ENCODE results near the gene SHANK1.

DNA sequence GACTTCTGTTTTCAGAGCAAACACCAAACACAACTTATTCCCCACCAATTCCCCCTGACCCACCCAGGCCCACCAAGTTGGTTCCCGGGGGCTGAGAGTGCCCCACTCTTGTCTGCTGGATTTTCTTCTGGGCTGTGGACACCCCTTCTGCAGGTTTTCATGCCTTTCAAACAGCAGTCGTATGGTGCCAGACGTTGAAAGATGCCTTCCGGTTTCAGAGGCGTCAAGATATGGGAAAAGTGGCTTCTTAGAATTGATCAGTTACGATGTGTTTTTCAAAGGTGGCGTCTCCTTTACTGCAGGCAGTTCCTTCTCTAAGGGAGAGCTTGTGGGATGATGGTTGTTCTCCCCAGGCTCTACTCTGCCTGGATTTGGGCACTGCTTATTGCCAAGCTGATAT, 16.3 kb upstream of the SHANK1 start:
- TF ChIP-seq, protein P1, sequence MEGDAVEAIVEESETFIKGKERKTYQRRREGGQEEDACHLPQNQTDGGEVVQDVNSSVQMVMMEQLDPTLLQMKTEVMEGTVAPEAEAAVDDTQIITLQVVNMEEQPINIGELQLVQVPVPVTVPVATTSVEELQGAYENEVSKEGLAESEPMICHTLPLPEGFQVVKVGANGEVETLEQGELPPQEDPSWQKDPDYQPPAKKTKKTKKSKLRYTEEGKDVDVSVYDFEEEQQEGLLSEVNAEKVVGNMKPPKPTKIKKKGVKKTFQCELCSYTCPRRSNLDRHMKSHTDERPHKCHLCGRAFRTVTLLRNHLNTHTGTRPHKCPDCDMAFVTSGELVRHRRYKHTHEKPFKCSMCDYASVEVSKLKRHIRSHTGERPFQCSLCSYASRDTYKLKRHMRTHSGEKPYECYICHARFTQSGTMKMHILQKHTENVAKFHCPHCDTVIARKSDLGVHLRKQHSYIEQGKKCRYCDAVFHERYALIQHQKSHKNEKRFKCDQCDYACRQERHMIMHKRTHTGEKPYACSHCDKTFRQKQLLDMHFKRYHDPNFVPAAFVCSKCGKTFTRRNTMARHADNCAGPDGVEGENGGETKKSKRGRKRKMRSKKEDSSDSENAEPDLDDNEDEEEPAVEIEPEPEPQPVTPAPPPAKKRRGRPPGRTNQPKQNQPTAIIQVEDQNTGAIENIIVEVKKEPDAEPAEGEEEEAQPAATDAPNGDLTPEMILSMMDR (IDR thresholded peaks at IDR 0.05), result no peak
- no peak for TF ChIP-seq POLR2A (IDR thresholded peaks at IDR 0.05)

Data from thyroid gland (tissue), 4 donors.